HG03378 (cell line): ENCODE results near the gene CPA4.

ENCODE experiments used
- ATAC-seq: cut with Tn5 transposase; IDR thresholded peaks from one replicate; pipeline ENCODE4 v1.9.1; 2021; ENCODE audit warnings: mild to moderate bottlenecking, moderate library complexity; ENCODE audit not compliant: unreplicated experiment

CPA4 gene

DNA sequence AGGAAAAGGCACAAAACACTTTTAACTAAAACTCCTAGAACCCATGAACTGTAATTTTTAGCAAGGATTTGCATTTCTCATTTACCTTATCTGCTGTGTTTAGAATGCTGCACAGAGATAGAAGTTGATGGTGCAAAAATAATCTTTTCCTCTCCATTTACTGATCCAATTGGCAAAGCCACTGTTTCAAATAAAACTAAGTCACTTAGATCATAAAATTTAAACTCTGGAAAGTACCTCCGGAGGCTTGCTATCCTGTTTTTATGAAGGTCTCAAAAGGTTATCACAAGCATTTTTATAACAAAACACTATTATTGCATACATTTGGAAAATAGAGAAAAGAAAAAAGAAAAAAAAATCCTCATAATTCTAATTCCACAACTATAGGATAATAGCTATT is 18.7 kb upstream of the CPA4 start:
- no peak for ATAC-seq

DNA sequence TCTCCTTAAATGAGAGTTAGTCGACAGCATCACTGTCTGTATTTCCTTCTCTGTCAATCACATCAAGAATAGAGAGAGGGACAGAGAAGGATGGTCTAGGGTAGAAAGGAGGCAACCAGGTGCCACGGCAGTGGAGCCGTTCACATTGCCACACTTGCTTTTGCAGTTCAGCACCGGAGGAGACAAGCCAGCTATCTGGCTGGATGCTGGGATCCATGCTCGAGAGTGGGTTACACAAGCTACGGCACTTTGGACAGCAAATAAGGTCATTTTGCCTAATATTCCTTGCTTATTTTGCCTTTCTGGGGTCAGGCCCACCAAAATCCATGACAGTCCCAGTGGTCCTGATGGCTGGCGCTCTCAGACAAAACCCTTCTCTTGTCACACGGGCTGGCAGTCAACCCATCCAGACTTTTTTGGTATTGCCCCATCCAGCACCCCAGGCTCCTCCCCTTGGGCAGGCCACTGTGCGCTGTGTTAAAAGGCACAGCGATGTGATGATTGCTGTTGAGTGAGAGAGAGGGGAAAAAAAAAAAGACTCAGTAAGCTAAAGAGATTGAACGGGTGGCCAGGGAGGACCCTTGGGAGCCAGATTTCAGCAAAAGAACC is 17.9 kb upstream of the CPA4 start:
- ATAC-seq, result no peak

DNA sequence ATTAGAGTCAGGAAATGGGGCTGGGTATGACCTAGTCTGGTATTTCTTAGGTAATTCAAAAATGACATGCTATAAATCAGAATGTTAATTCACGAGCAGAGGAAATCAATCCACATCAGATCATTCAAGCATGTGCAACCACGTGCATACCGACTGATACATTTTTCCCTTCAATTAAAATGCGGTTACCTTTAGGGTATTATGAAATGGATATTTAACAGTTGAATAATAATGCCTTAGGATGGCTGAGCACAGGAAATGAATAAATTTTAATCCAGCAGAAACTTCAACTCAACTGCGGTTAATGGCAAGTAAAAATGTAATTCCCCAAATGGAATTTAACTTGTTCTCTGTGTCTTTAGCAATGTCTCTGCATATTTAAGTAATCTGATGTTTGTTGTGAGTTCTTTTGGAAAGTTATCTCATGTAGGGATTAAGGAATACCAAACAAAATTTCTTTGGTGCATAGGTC is 17.1 kb upstream of the CPA4 start:
- no peak for ATAC-seq

DNA sequence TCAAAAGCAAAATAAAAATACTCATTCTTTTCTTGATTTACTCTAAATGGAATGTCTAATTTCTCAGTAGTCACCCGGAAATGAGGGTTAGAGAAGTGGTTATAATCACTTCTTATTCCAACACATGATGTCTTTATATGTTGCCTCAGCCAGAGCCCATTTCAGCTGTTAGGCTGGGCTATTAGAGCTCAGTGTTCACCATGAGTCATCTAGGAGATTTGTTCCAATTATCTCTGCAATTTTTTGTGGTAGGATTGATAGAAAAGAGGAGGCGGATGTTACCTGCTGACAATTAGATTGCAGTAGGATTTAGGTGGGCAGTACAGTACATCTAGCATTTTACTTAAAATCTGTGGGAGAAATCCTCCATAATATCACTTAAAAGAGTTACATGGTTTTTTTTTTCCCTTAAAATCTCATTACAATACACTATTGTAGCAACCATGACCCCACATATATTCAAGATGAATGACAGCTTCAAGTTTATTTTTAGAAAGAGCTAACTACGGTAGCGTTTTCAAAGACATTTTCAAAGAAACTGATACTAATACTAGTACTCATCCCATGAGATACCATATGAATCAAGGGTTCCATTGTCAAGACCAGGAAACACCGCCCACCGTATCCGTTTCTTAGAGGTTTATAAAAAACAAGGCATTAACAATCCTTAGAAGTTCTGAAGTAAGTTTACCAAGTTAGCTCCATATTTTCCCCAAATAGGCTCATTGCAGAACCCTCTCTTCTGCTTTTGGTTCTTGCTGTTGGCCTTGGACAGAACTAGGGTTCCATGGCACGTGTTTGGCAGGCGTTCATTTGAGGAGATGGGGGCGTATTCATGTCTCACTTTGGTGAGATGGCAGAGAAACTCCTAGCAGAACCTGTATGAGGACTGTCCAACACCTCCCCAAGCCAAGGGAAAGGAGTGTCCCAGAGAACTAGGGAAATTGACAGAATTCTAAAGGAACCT is 15.9 kb upstream of the CPA4 start:
- no peak for ATAC-seq

DNA sequence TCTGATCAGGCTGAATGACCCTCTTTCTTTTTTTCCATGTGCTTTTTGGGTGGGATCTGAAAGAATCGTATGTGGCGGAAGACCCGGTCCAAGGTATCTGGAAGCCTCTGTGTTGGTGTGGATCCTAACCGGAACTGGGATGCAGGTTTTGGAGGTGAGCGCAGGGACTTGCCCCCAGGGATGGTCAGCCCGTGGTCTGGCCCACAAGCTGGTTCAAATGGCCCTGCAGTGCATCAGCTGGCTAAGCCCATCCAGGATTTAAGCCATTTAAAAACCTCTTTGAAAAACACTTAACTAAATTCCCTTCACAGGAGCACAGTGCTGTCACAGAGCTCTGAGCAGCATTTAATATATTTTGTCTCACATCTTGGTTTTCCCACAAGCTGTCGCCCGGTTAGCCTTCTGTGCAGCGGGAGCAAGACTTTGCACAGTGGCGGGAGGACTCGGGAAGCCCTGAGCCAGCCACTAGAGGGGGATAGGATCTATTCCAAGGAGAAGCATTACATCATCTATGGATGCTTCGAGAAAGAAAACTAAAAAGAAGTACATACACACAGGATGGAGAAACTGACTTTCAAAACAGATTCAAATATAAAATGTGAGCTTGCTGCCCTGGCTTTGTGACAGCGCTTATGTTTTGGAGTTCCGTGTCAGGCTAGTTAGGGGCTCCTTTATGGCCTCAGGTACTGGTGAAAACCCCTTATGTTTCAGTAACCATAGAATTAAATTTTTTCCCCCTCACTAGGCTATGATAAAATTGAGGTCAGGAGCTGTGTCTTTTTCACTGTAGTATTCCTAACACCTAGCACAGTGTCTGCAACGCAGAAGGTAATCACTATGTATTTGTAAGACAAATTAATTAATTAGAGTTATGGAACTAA is 15.0 kb upstream of the CPA4 start:
- ATAC-seq, result no peak

DNA sequence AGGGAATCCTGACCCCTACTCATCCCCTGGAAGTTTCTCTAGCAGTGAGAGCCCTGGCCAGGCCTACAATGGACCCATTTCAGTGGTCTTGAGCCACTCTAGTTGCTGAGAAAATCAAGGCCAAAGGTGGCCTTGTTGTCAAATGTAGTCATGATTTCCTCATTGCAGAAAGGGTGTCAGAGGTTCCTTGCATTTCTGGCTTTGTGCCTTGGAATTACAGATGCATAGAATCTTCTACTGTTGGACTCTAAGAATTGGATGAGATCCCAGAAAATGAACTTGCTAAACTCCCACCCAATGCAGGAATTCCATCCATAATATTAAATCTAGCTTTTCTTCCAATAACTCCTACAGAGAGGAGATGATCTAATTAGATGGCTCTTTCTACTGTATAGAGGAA is 14.1 kb upstream of the CPA4 start:
- ATAC-seq, result no peak

DNA sequence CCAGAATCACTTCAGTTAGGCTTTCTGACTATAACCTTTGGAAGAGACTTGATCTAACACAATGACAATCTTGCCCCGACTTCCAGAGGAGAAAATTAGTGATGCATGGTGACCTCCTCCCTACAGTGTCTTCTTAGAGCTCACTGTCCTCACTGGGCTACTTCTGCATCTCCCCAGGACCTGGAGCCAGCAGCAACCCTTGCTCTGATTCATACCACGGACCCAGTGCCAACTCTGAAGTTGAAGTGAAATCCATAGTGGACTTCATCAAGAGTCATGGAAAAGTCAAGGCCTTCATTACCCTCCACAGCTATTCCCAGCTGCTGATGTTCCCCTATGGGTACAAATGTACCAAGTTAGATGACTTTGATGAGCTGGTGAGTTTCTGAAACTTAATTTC is 13.7 kb upstream of the CPA4 start:
- no peak for ATAC-seq

DNA sequence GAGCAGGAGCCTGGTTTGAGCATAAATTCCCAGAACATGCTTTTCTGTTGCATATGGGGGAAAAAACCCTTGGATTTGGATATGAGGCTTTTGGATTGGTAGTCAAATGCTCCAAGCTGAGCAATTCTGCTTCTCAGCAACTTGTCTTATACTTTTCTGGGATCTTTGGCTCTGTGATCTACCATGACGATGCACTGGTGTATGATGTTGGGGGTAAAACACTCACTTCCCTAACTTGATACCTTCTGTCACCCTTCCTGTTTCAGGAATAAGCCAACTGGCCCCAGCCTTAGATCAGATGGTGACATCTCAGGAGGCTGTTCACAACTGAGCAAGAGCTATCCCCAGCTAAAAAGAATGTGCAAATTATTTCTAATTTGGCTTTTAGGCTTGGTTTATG is 13.1 kb upstream of the CPA4 start:
- no peak for ATAC-seq

DNA sequence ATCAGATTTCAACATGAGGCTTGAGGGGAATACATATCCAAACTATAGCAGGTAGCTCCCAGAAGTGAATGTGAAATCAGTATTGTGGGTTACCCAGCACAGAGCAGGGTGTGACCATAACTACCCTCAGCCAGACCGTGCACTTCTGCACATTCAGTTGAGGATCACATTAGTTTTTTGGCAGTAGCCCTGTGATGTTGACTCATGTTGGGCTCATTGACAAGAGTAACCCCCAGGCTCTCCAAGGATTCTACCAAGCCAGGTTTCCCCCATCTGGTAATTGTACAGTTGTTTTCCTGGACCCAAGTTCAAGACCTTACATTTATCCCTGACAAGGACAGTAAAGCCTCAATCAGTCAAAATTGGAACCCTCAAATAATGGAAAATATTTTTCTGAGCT is 11.7 kb upstream of the CPA4 start:
- no peak for ATAC-seq

DNA sequence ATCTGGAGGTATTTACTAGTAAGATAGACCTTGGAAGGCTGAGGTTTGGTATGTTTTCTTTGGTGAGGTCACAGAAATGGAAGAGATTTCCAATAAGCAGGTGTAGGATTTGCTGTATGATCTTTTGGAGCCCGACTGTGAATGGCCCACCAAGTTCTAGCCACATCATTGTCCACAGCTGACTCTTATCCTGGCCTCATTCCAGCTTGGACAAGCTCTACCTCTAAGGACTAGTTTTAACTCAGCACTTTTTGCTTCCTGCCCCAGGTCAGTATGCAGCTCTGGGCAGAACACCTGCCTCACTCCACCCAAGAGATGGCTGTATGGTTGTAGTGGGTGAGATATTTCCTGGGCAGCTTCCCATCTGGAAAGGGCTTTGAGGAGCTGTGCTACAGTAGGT is 6.1 kb upstream of the CPA4 start:
- no peak for ATAC-seq

DNA sequence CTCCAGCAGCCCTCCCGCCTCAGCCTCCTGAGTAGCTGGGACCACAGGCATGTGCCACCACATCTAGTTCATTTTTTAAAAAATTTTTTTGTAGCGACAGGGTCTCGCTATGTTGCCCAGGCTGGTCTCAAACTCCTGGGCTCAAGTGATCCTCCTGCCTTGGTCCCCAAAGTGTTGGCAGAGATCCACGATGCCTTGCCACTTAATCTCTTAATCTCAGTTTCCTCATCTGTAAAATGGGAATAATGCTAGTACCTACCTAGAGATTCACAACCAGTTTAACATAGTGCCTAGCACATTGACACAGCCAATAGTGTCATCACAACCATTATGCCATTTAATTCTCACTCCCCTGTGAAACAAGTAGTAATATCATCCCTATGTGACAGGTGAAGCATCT is 4.8 kb upstream of the CPA4 start:
- no peak for ATAC-seq

DNA sequence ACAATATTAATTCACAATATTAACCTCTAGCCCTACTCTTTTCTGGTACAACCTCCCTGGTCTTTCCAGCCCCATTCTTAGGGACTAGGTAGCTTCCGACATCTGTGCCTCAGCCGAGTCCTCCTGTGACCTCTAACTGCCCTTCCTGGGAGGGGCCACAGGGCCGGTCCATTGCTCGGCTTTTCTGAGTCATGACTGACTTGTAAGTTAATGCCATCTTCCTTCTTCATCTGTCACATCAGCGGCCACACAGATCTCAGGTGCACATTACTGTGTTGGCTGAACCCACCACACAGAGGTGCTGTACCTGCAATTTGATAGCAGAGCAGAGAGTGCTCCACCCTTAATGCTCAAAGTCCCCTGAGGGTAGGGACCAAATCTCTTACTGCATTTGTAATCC is 4.1 kb upstream of the CPA4 start:
- no peak for ATAC-seq

DNA sequence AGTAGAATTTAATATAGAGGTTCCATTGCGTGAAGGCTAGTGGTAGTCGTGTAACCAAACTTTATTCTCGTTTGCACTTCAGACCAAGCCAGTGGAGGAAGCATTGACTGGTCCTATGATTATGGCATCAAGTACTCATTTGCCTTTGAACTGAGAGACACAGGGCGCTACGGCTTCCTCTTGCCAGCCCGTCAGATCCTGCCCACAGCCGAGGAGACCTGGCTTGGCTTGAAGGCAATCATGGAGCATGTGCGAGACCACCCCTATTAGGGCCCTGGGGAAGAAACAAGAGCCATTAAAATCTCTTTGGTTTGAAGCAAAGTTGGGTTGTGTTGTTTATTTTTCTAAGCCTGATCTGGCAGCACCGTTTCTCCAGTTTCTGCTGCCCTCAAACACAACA is 3.5 kb upstream of the CPA4 start:
- ATAC-seq, result no peak

DNA sequence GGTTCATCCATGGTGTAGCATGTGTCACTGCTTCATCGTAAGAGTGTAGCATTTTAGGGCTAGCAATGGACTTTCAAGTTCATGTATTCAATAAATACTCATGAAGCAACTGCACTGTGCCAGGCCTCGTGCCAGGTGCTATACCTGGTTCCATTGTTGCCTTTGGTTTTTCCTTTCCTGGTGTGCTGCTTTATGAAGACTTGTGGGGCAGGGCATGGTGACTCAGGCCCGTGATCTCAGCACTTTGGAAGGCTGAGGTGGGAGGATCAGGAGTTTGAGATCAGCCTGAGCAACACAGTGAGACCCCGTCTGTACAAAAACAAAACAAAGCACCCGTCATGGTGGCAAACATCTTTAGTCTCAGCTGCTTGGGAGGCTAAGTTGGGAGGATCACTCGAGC is 2.2 kb upstream of the CPA4 start:
- ATAC-seq, result no peak

DNA sequence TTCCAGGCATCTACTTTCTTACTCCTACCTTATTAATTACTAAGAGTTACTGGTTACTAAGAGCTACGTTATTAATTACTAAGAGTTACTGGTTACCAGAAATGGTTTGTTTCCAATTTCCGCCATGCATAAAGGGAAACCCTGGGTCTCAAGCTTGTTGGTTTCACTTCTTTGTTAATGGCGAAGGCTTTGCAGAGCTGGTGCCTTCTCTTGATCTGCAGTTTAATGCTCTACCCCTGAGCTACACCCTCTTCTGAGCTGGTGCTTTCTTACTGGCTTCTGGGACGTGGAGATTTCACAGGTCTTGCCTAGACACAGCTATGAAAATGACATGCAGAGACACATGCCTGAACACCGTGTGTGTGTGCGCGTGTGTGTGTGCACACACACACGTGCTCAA is 560 bp downstream of the CPA4 start:
- ATAC-seq, result peak; percentile 62

DNA sequence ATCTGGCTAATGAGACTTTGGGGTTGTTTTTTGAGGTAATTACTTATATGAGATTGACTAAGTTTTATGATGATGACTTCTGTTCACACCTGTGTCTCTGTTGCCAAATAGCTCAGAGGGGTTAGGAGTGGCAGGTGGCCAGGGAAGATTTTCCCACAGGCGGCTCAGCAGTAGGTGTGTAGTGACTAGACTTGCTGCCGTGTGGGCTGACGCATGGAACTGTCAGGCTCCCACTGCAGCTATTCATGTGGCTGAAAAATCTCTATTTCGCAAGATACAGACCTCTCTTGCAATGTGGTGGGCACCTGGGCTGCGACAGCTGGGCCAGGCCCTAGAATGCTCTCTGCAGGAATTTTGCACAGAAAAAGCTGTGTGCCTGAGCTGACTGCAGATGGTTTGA is 1.4 kb downstream of the CPA4 start:
- ATAC-seq, result no peak

DNA sequence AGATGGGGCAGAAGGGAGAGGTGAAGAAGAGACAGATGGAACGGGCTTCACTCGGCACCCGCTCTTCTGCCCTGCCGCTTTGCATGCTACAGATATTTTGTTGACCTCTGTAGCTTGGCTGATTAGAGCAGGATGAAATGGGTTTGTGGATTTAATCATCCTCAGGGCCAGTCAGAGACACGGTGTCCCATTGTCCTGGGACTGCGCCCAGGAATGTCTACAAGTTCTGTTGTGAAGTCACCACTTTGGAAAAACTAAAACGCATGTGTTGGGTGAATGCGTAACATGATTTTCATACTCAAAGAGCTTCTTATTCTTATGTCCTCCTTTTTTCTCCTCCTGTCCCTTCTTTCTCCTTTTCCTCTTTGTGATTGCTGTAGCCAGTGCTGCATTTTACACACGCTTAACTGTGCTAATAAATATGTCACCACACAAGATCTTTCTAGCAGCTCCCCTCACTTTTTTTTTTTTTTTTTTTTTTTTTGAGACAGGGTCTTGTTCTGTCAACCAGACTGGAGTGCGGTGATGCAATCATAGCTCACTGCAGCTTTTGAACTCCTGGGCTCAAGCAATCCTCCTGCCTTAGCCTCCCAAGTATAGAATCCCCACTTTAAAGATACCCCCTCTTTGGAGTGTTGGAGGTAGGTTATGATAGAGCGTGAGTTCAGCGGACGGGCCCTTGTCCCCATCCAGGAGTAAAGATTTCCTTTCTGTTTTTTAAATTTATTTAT is 3.4 kb downstream of the CPA4 start:
- no peak for ATAC-seq

DNA sequence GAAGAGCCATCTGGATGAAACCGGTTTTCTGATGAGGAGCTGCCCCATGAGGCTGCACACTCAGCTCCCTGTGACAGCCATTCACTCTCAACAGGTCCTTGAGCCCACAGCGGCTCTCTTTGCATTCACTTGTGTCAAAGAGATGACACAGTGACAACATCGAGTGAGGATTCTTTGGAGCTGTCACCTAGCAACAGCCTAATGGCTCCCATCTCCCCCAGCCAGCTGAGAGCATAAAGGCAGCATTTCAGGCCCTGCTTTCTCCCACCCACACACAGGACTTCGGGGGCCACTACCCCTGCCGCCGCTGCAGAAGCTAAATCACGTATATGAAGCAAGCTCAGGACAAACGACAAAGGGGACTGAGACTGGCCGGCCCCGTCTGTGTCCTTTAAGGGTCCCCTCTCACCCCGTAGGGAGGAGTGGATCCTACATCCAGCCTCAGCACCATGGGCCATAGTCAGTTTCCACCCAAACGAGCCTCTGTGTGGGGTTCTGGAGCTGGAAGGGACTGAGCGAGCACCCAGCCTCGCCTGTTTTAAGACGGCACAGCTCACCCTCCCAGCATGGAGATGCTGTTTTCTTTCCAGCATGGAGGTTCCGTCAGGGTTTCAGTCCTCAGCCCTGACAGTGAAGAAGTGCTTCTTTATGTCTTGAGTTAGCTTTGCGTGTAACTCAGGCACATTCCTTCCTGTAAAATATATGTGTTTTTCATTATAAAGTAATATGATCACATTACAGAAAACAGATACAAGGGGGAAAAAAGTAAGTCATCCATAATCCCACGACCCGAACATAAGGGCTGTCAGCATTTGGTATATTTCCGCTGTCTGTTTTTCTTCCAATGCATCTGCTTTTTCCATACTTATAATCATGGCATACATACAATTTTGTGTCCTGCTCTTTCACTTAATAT is 4.9 kb downstream of the CPA4 start:
- no peak for ATAC-seq

DNA sequence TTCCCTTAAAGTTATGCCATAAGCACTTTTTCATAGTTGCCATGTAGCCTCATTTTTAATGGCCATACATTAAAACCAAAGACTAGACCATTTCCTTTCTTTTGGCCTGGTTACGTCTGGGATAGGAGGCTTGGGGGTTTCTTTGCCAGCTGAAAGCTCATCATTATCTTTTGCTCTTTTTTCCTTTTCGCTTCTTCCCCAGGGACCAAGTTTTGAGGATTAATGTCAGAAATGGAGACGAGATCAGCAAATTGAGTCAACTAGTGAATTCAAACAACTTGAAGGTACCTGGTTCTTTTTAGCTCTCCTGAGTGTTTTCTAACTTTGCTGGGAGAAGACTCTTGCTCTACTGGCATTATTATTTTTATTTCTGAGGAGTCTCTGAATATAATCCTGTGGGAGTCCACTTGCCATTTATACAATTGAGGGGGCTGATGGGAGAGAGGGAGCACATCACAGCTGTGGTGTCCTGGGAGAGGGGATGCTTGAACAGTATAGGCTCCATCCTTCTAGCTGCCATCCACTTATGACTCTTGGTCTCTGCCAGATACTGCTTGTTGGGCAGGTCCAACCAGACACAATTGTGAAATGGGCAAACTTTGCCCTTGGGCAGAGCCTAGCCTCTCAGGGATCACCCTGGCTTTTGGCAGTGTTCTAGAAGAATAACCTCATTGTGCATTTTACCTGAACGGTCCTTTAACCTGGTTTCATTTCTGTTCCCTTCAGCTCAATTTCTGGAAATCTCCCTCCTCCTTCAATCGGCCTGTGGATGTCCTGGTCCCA is 5.8 kb downstream of the CPA4 start:
- ATAC-seq, result no peak
